Lung (tissue), 12 donors: ENCODE measurements around the gene DLG2. TPM values are rescaled to one million over a fixed set of nuclear protein-coding genes. Genes with fewer than 3 reads are reported as not detected.
"Not testable (repeated sequence)": the region's sequence is repeated elsewhere in the genome, so short reads cannot be mapped to it uniquely, and the experiment has no call there.

Experiments
- ATAC-seq: fragments of 200-7000 bp; cut with Tn5 transposase; one replicate; pipeline ENCODE4 v1.9.1; 2020; ENCODE audit warnings: moderate number of reproducible peaks; ENCODE audit not compliant: insufficient read depth, low FRiP score
- DNase-seq, 3 donors: peaks; one replicate each; pipeline ENCODE4 v3.0.0-alpha.2; 2013 to 2017
- H3K27ac ChIP-seq, 2 donors: one replicate each; pipeline ENCODE4 v1.5.1; 2013; ENCODE audit warnings: mild to moderate bottlenecking in 2 of 2, moderate library complexity in 2 of 2, control low read depth in 1 of 2, inconsistent platforms in 1 of 2, low read depth in 1 of 2, low read length in 1 of 2
- H3K27me3 ChIP-seq, 3 donors: one replicate each; pipeline ENCODE4 v1.5.1; 2013; ENCODE audit warnings: low read length in 2 of 3; ENCODE audit not compliant: control insufficient read depth in 3 of 3, insufficient read depth in 3 of 3
- H3K36me3 ChIP-seq, 4 donors: one replicate each; pipeline ENCODE4 v1.5.1; 2013; ENCODE audit warnings: low read length in 4 of 4, mild to moderate bottlenecking in 1 of 4, moderate library complexity in 1 of 4; ENCODE audit not compliant: control insufficient read depth in 4 of 4, insufficient read depth in 4 of 4
- H3K4me1 ChIP-seq, 5 donors: one replicate each; pipeline ENCODE4 v1.5.1; 2013; ENCODE audit warnings: low read length in 5 of 5, mild to moderate bottlenecking in 2 of 5, moderate library complexity in 1 of 5; ENCODE audit not compliant: control insufficient read depth in 5 of 5, insufficient read depth in 5 of 5
- H3K4me3 ChIP-seq: one replicate; pipeline ENCODE4 v1.5.1; 2013; ENCODE audit warnings: mild to moderate bottlenecking, control low read depth, moderate library complexity
- H3K9ac ChIP-seq, 2 donors: one replicate each; pipeline ENCODE4 v1.5.1; 2013; ENCODE audit warnings: low read length in 2 of 2, control low read depth in 1 of 2; ENCODE audit not compliant: insufficient read depth in 1 of 2
- H3K9me3 ChIP-seq, 4 donors: one replicate each; pipeline ENCODE4 v1.5.1; 2013; ENCODE audit warnings: low read length in 3 of 4, mild to moderate bottlenecking in 1 of 4, moderate library complexity in 1 of 4; ENCODE audit not compliant: control insufficient read depth in 4 of 4, insufficient read depth in 3 of 4
- CTCF ChIP-seq: IDR thresholded peaks from 2 replicates; pipeline ENCODE4 v1.5.1; 2012; ENCODE audit warnings: mild to moderate bottlenecking; ENCODE audit errors: control extremely low read depth, extremely low read depth
- WGBS, 2 donors: extraction: QIAGEN DNeasy Blood & Tissue Kit; methylation state at CpG; one replicate each; pipeline ENCODE4 v1.1.7; 2013; 5-methylcytosine and 5-hydroxymethylcytosine counted together
- polyA plus RNA-seq, 2 donors: library from polyadenylated mRNA; stranded (reverse); fragments of 200-250 nt; gene quantifications; one replicate each; pipeline ENCODE4 v1.2.1, GENCODE V29; 2013
- total RNA-seq, 2 donors: library from RNA; depleted of rRNA in 1 of 2; stranded (reverse); fragments of >200 nt in 1 of 2; gene quantifications; one replicate each; pipeline ENCODE4 v1.2.1, GENCODE V29; 2014 to 2021
- donor health status: control.
- donor health status: control.
- donor health status: Bipolar disorder and iron deficiency.
- donor health status: healthy.
- donor health status: DM: yes; HTN: yes; CAD: no.

DLG2 gene
- total and polyA plus RNA-seq, 4 donors = 0.32 to 24.1 (median 5.4) TPM

GRCh38 chr11:85247797-85248196, 379.3 kb downstream of the DLG2 start:
- Histone ChIP-seq H3K9ac (no peak overlapping the region), H3K27ac (no peak overlapping the region), H3K9me3 (no peaks in the 10 kb centered on the region), H3K4me1 (no peaks in the 10 kb centered on the region), H3K27me3 (no peaks in the 10 kb centered on the region), H3K36me3 (no peaks in the 10 kb centered on the region), H3K4me3 (no peak overlapping the region)
- ATAC-seq (no peak), DNase-seq (no peak)
- 93 to 95% methylated on average over 3 of the region's 3 CpGs for WGBS, 2 donors
- no peak for TF ChIP-seq CTCF

- no peaks in the 10 kb centered on the region for H3K9me3 ChIP-seq
- no peaks in the 10 kb centered on the region for H3K27me3 ChIP-seq
- H3K4me3 ChIP-seq = no peak overlapping the region
- H3K4me1 ChIP-seq = peaks cover 0 to 3% (median 0%) of the 10 kb centered on the region in 5 donors
- no peaks in the 10 kb centered on the region for H3K36me3 ChIP-seq
- TF ChIP-seq CTCF = no peak
- 93 to 100% methylated on average over 1 of the region's 1 CpG for WGBS, 2 donors
- no peak overlapping the region for H3K27ac ChIP-seq
- DNase-seq (no peak), ATAC-seq (no peak)
- no peak overlapping the region for H3K9ac ChIP-seq
These were observed 388.2 kb downstream of the DLG2 start for GRCh38 chr11:85238906-85239305.

- 91 to 94% methylated on average over 2 of the region's 2 CpGs for WGBS, 2 donors
- H3K4me3 ChIP-seq, H3K9me3 ChIP-seq, ATAC-seq, H3K4me1 ChIP-seq, H3K36me3 ChIP-seq, DNase-seq, H3K9ac ChIP-seq, H3K27ac ChIP-seq, H3K27me3 ChIP-seq: not testable (repeated sequence)
These were observed 389.1 kb downstream of the DLG2 start for GRCh38 chr11:85238038-85238437.

GRCh38 chr11:85236211-85236610, 390.9 kb downstream of the DLG2 start:
- peaks cover 0 to 3% (median 0%) of the 10 kb centered on the region in 5 donors for H3K4me1 ChIP-seq
- WGBS, 2 donors = 86 to 91% methylated on average over 2 of the region's 2 CpGs

More at GRCh38 chr11:85236211-85236610, 390.9 kb downstream of the DLG2 start:
- no peak overlapping the region for H3K4me3 ChIP-seq
- TF ChIP-seq CTCF = no peak
- no peak for DNase-seq
- H3K9me3 ChIP-seq = no peaks in the 10 kb centered on the region
- H3K27ac ChIP-seq = no peak overlapping the region
- no peaks in the 10 kb centered on the region for H3K36me3 ChIP-seq
- no peak for ATAC-seq
- H3K9ac ChIP-seq = no peak overlapping the region
- no peaks in the 10 kb centered on the region for H3K27me3 ChIP-seq
